ENCODE measurements around the gene MAP2K5.

MAP2K5 gene

DNA sequence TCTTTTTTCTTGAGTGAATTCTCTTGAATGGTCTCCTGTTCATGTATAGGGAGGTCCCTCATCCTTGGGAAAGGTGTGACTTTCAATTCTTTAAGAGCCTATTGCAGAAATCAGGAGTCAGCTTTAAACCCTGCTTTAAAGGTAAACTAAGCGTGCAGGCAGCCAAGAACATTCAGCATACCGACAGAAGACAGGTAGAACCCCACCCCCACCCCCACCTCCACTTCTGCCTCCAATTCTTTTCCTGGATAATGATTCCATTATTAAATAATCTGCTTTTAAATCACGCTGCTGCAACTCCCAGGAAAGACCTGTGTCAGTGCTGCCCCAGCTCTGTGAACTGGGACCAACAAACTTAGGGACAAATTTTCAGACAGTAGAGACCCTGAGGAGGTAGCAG lies 233.5 kb downstream of the MAP2K5 start:
- TF ChIP-seq, protein P1, sequence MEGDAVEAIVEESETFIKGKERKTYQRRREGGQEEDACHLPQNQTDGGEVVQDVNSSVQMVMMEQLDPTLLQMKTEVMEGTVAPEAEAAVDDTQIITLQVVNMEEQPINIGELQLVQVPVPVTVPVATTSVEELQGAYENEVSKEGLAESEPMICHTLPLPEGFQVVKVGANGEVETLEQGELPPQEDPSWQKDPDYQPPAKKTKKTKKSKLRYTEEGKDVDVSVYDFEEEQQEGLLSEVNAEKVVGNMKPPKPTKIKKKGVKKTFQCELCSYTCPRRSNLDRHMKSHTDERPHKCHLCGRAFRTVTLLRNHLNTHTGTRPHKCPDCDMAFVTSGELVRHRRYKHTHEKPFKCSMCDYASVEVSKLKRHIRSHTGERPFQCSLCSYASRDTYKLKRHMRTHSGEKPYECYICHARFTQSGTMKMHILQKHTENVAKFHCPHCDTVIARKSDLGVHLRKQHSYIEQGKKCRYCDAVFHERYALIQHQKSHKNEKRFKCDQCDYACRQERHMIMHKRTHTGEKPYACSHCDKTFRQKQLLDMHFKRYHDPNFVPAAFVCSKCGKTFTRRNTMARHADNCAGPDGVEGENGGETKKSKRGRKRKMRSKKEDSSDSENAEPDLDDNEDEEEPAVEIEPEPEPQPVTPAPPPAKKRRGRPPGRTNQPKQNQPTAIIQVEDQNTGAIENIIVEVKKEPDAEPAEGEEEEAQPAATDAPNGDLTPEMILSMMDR (IDR thresholded peaks at IDR 0.05; ENCODE audit: borderline replicate concordance, insufficient read depth, low read depth, low read length), result no peak
- no peak overlapping the region for H3K4me3 ChIP-seq (ENCODE audit: low read depth, low read length)

- TF ChIP-seq, protein P1 (IDR thresholded peaks at IDR 0.05; ENCODE audit: borderline replicate concordance, insufficient read depth, low read depth, low read length), result no peak
- H3K4me3 ChIP-seq (ENCODE audit: low read depth, low read length), result no peak overlapping the region
These were observed 234.1 kb downstream of the MAP2K5 start for GRCh38 chr15:67776600-67776999.

DNA sequence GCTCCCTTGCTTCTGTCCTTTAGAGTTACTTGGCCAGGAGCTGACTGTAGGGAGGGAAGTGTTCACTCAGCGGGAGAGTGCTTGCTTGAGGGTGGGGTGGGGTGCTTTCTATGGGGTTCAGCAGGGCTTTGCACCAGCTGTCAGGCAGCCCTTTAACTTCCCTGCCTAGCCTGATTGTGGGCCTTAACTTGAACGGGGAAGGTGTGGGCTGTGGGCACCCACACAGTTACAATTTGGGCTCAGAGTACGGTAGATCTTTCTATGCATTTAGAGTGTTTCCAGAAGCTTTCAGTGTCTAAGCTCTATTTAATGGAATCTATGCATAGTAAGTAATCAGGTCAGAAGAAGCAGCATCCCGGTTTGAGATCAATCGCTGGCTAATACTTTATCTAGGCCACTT lies 234.6 kb downstream of the MAP2K5 start:
- TF ChIP-seq, protein P1 (IDR thresholded peaks at IDR 0.05; ENCODE audit: borderline replicate concordance, insufficient read depth, low read depth, low read length), result no peak
- no peak overlapping the region for H3K4me3 ChIP-seq (ENCODE audit: low read depth, low read length)

DNA sequence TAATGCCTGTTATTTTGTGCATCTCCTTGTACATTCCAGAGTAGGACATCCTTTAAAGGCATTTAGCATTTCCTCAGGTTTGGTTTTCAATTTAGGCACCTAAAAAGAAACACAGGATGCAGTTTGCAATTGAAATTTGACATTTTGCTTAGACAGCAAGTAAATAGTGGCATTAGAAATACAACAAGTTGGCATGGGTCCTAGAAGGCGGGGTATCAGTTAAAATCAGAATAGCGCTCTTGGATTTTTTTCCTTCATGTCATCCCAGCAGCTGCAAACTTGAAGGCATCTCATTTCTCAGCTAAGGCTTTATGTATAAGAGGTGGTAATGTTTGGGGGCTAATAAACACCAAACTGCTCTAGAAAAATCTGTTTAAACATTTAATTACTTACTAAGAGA lies 235.3 kb downstream of the MAP2K5 start:
- H3K4me3 ChIP-seq (ENCODE audit: low read depth, low read length), result no peak overlapping the region
- TF ChIP-seq, protein P1 (IDR thresholded peaks at IDR 0.05; ENCODE audit: borderline replicate concordance, insufficient read depth, low read depth, low read length), result no peak

DNA sequence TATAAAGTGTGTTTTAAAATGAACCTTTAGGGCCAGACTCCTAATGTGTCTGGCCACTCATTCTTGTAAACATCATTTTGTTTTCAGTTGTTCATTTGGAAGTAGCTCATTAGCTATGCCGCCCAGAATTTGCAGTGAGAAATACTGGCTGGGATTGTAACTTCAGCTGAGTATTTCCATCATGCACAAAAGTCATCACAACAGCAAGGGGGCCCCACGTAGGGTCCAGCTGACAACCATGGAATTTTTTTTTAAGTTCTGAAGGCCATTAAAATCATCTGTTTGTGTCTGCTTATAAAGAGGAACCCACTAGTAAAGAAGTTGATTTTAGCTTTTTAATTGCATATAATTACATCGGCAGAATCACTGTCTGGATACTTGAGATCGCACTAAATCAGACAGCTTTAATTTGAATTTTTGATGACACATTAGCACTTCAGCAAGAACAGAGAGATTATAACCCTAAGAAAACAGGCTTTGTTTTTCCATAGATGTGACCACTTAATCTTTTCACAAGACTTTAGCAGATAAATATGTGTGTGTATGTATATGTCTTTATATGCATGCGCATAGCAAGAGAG lies 236.6 kb downstream of the MAP2K5 start:
- no peak overlapping the region for H3K4me3 ChIP-seq (ENCODE audit: low read depth, low read length)
- TF ChIP-seq, protein P1 (IDR thresholded peaks at IDR 0.05; ENCODE audit: borderline replicate concordance, insufficient read depth, low read depth, low read length), result no peak

DNA sequence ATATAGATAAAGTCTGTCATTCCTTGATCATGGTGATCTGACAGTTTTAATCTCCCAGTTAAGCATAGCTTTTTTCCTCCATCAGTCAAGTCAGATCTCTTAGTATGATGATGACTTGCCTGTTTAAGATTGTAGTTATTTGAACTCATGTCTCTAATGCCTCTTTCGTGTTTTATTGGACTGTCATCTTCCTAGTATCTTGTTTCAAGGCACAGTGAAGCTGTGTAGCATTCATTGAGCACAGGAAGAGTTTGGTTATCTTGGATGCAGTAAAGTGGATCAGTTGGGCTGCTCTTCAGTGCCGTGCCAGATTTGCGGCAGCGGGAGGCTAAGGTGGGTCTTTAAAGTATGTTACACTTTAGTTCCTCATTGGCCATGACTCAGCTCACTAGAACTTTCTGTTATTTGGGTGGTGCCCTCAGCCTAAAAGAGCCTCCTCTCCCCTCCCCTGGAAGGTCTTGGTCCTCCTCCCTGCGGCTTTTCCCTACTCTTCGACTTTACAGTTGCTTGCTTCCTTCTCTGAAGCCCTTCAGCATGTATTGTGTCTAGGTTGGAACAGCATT lies 237.1 kb downstream of the MAP2K5 start:
- H3K4me3 ChIP-seq (ENCODE audit: low read depth, low read length), result no peak overlapping the region
- TF ChIP-seq, protein P1 (IDR thresholded peaks at IDR 0.05; ENCODE audit: borderline replicate concordance, insufficient read depth, low read depth, low read length), result no peak

GRCh38 chr15:67781061-67781460 lies 238.6 kb downstream of the MAP2K5 start:
- no peak overlapping the region for H3K4me3 ChIP-seq (ENCODE audit: low read depth, low read length)
- TF ChIP-seq, protein P1 (IDR thresholded peaks at IDR 0.05; ENCODE audit: borderline replicate concordance, insufficient read depth, low read depth, low read length), result no peak

Measured in GM12875 (cell line).